Endometrial microvascular endothelial cells (primary cell): ENCODE results near the gene HNRNPC. TPM values are rescaled to one million over a fixed set of nuclear protein-coding genes. Genes with fewer than 3 reads are reported as not detected.
"Not testable (repeated sequence)": the region's sequence is repeated elsewhere in the genome, so short reads cannot be mapped to it uniquely, and the experiment has no call there.

ENCODE experiments used
- in situ Hi-C: cut with HindIII; loops from 2 replicates; pipeline ENCODE4 v1.10.0; 2017; ENCODE audit warnings: low sequenced_read_pairs, low pct_unique_long_range_greater_than_20kb; ENCODE audit errors: inconsistent ontology term
- total RNA-seq: library from RNA; depleted of rRNA; stranded (reverse); fragments of >200 nt; gene quantifications from one replicate; pipeline ENCODE4 v1.2.3, GENCODE V29; 2015; ENCODE audit errors: inconsistent ontology term

The HNRNPC gene
- total RNA-seq, 1 donor from 2014 or later, result 992 TPM

DNA sequence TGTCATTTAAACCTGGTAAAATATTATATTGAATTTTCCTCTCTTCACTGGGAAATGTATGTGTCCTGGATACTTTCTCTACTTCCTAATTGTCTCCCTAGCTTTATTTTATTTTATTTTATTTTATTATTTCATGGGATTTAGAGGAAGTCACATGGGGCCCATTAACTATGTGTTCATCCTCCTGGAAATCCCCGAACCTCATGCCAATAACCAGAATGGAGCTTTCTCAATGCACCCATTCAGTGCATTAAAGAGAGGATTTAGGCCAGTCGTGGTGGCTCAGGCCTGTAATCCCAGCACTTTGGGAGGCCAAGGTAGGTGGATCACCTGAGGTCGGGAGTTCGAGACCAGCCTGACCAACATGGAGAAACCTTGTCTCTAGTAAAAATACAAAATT, 9.4 kb upstream of the HNRNPC start:
- in situ Hi-C loops, result no loop called here

GRCh38 chr14:21275261-21275858, 6.1 kb upstream of the HNRNPC start:
- in situ Hi-C loops, result no loop called here

- in situ Hi-C loops, result not testable (repeated sequence)
Observed at GRCh38 chr14:21272661-21273060, 3.4 kb upstream of the HNRNPC start.

GRCh38 chr14:21268617-21269251, 508 bp downstream of the HNRNPC start:
- in situ Hi-C loops, result no loop called here

DNA sequence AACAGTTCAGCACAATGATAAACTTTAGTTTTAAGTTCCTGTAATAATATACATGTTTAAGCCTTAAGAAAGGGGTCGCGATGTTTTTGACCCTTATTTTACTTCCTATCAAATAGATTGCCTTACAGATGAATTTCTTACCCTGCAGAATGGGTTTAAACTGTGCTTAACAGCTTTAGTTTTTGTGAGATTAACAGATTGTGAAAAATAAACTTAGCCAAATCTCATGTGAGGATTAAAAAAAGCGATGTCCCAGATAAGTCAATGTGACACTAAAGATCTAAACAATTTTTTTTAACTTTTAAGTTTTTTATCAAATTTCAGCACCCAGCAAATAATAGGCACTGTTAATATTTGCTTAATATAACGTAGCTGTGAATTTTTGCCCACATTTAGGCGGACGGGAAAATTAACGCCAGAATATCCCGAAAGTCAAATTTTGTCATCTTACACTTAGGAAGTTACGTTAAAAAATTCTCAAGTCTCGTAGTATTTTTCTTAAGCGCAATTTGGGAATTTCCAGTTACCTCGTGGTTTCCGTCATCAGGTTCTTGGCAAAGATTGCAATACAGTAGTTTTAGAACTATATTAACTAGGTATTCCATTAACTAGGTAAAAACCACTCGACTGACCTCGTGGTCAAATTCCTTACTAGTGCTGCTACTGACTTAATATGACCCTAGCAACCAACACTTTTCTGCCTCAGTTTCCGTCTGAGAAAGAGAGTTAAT, 1.2 kb downstream of the HNRNPC start:
- in situ Hi-C loops, result no loop called here

DNA sequence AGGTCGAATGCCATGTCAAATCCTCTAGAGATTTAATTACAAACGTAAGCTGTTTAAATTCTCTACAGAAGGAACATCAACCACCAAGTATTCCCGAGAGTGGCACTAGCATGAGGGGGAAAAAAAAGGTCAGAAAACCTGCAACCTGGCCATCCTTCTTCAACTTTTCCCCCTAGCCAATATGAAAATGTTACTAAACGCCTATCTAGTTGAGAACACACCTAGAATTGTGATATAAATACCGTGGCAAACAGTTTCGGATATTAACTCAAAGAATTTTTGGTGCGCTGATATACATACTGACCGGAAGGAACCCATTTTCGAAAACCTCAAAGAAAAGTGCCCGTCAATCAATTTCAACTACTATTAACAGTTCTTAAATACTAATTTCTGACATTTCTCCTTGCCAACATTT, 1.8 kb downstream of the HNRNPC start:
- in situ Hi-C loops, result no loop called here

DNA sequence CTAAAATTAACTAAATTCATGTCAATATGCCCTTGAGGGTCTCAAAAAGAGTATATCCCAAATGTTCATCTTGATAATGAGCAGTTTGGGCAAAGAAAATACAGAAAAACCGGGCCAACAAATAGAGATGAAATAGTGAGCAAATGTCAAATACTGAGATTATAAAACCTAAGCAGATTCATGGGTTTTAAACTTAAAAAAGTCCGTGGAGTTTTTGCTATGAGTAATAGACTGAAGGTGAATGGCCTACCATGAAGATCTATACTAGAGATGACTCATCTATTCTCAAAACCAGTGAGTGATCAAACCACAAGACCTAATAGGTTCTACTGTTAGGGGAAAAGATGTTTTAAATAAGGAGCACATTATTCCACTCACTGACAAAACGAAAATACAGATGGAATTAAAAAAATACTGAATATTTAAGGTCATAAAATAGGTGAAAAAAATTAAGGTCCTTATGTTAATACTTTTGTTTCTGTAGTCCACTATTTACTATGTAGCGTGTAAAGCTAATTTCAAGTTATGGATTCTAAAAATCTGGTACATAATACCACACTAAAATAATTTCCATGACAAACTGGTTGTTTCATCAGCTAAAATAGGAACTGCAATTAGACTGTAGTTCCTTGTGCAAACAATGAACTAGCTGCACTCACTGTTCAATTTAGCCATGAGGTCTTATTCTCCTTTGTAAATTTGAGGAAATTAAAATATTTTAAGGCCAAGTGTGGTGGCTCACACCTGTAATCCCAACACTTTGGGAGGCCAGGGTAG, 5.0 kb downstream of the HNRNPC start:
- in situ Hi-C loops, result no loop called here

DNA sequence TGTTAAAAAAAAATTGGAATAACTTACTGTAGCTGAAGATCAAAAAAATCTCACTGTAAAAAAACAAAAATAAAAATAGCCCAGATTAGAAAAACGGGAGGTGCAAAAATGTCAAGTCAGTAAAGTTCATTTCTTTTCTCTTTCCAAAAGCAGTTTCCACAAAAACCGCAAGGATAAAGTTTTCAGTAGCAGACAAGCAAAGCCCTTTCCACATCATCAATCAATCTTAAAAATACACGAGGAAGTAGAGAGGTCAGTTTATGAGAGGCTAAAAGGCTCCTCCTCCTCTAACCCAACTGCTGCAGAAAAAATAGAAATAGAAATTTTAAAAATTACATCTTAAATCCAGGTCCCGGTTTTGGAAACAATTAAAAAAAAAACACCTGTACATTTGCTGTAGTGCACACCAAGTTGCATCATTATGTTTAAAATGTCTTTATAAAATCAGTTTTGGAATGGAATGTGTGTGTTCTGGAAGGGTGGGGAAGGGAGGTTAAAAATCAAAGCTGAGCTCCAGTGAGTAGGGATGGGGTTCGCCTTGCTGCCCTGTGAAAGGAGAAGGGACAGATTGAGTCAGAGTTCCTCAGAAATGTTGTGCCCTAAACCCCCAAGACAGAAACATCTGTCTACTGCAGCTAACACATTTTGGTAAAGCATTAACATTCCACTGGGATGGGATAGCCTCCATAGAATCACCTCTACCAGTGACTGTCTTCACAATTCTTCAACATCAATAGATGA, 5.8 kb downstream of the HNRNPC start:
- in situ Hi-C loops, result no loop called here

DNA sequence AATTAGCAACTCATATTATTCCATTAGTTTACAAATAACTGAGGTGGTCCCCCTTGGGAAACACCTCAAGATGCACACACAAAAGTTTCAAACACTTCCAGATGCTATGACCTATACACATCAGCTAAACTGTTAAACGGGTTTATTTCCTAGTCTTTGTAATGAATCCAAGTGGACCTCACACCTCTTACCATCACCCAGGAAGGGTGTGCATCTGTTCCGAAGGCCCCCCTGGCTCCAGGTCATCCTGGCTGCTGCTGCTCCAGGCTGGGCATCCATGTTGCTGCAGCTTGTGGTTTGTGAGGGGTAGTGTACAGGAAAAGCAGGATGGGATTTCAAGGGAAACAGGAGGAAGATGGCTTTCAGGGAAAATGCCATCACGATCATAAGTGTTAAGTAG, 6.8 kb downstream of the HNRNPC start:
- in situ Hi-C loops, result no loop called here

DNA sequence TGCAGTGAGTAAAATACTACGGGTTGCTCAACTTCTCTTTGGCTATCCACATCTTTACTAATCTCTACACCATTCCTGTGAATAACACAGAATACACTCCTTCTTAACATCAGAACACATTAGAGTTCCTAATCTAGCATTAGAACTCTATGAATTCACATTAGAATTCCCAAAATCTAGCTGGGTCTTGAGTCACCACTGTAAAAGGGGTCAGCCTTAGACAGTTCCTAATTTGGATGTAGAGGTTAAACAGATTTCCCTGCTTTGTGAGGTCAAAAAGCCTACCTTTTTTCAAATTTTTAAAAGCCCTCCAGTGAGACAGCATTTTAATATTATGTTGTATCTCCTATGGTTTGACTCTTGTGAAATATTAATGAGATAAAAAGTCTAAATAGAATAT, 7.4 kb downstream of the HNRNPC start:
- in situ Hi-C loops, result no loop called here

GRCh38 chr14:21258889-21259787, 10.1 kb downstream of the HNRNPC start:
- in situ Hi-C loops, result no loop called here

- in situ Hi-C loops, result no loop called here
Observed at GRCh38 chr14:21258005-21258888, 11.0 kb downstream of the HNRNPC start.

GRCh38 chr14:21257394-21257909, 11.8 kb downstream of the HNRNPC start:
- in situ Hi-C loops, result no loop called here

DNA sequence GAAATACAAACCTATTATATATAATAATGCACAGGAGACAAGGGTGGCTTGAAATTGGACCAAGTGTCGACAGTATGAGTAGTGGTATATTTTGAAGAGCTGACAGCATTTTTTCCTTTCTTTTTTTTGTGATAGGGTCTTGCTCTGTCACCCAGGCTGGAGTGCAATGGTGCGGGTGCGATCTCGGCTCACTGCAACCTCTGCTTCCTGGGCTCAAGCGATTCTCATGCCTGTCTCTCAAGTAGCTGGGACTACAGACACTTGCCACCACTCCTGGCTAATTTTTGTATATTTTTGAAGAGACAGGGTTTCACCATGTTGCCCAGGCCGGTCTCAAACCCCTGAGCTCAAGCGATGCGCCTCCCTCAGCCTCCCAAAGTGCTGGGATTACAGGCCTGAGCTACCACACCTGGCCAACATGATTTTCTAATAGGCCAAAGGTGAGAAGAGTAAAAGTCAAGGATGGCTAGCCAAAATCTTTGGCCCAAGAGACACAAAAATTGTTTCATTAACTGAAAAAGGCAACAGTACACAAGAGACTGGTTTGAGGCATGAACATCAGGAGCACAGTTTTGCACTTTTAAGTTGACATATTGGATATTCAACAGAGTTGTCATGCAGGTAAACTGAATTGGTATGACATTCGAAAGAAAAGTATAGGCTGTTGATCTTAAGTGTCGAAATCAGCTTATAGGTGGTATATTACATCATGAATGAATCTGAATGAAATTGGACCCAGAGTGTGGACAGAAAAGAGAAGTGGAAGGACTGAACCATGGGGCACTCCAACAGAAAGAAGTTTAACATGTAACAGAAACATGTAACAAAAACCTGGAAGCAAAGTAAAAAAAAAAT, 12.5 kb downstream of the HNRNPC start:
- in situ Hi-C loops, result no loop called here

DNA sequence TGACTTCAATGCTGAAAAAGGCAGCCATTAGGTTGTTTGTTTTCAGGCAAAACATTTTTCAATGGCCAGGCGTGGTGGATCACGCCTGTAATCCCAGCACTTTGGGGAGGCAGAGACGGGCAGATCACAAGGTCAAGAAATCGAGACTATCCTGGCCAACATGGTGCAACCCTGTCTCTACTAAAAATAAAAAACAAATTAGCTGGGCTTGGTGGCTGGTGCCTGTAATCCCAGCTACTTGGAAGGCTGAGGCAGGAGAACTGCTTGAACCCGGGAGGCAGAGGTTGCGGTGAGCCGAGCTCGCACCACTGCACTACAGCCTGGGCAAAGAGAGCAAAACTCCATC, 13.2 kb downstream of the HNRNPC start:
- in situ Hi-C loops, result not testable (repeated sequence)
